Esophagus muscularis mucosa (tissue), 4 donors: Measurements from ENCODE around the gene RGS12.

Source experiments
- EP300 ChIP-seq: sonication (generic); formaldehyde crosslinking; IDR thresholded peaks from one replicate; pipeline ENCODE4 v1.6.1; 2017; ENCODE audit warnings: antibody characterized with exemption
- POLR2A ChIP-seq: fragments of 450-650 bp; IDR thresholded peaks from one replicate; pipeline ENCODE4 v1.6.1; 2017; ENCODE audit warnings: antibody characterized with exemption, moderate library complexity, mild to moderate bottlenecking, low read depth
- POLR2AphosphoS5 ChIP-seq, 2 donors: sonication (generic); formaldehyde crosslinking; IDR thresholded peaks; one replicate each; pipeline ENCODE4 v1.6.1; 2017; ENCODE audit warnings: antibody characterized with exemption in 2 of 2
- TF ChIP-seq, protein P1 (sequence below), 3 experiments: fragments of 200-600 bp in 2 of 3; fragments of 450-650 bp in 1 of 3; sonication (generic) in 2 of 3; IDR thresholded peaks; one replicate each; pipeline ENCODE4 v1.5.1; 2017 to 2019; ENCODE audit warnings: antibody characterized with exemption in 3 of 3, mild to moderate bottlenecking in 2 of 3, moderate library complexity in 1 of 3

DNA sequence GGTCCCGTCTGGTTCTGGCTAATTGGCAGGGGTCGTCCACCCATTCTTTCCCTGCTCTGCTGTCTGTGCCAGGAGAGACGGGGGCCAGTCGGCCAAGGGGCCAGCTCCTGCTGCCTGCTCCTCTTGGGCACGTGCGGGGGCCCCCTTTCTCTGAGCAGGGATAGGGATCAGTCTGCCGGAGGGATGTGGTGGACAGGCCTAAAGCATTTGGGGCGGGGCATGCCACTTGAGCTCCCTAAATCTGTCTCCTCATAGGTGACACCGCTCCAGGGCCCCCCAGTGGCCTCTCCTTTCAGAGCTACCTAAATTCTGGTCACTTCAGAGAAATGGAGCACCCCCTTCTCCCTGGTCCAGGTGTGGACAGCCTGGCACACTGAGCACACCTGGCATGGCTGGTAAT is 48.1 kb upstream of the RGS12 start:
- TF ChIP-seq, protein P1, sequence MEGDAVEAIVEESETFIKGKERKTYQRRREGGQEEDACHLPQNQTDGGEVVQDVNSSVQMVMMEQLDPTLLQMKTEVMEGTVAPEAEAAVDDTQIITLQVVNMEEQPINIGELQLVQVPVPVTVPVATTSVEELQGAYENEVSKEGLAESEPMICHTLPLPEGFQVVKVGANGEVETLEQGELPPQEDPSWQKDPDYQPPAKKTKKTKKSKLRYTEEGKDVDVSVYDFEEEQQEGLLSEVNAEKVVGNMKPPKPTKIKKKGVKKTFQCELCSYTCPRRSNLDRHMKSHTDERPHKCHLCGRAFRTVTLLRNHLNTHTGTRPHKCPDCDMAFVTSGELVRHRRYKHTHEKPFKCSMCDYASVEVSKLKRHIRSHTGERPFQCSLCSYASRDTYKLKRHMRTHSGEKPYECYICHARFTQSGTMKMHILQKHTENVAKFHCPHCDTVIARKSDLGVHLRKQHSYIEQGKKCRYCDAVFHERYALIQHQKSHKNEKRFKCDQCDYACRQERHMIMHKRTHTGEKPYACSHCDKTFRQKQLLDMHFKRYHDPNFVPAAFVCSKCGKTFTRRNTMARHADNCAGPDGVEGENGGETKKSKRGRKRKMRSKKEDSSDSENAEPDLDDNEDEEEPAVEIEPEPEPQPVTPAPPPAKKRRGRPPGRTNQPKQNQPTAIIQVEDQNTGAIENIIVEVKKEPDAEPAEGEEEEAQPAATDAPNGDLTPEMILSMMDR (IDR thresholded peaks at IDR 0.05): no peak
- TF ChIP-seq POLR2A (no peak), EP300 (no peak), POLR2AphosphoS5 (IDR thresholded peaks at IDR 0.05) (no peak)
